ENCODE measurements around the gene AGO3. TPM values are rescaled to one million over a fixed set of nuclear protein-coding genes. Genes with fewer than 3 reads are reported as not detected.

Gene AGO3
- total RNA-seq, 1 experiment from 2014 or later = 8.1 TPM

Other genes starting within 250 kb of the AGO3 start
- 10.7 and 14.7 TPM in 2 replicates for gene C1orf216, start 212.2 kb upstream of the AGO3 start, total RNA-seq (2014; rRNA removed; shearing (Covaris generic))
- gene CLSPN, start 161.1 kb upstream of the AGO3 start, total RNA-seq (2014; rRNA removed; shearing (Covaris generic)) = 13.8 and 14.2 TPM in 2 replicates
- 0.64 and 1.4 TPM in 2 replicates for gene AGO4, start 123.1 kb upstream of the AGO3 start, total RNA-seq (2014; rRNA removed; shearing (Covaris generic))
- 5.8 and 5.9 TPM in 2 replicates for gene AGO1, start 47.9 kb upstream of the AGO3 start, total RNA-seq (2014; rRNA removed; shearing (Covaris generic))
- not detected in 2 replicates for gene TEKT2, start 153.0 kb downstream of the AGO3 start, total RNA-seq (2014; rRNA removed; shearing (Covaris generic))
- 40.8 and 50.8 TPM in 2 replicates for gene ADPRS, start 157.8 kb downstream of the AGO3 start, total RNA-seq (2014; rRNA removed; shearing (Covaris generic))
- gene COL8A2, start 194.1 kb downstream of the AGO3 start, total RNA-seq (2014; rRNA removed; shearing (Covaris generic)) = 0.08 and 0.88 TPM in 2 replicates
- gene TRAPPC3, start 218.4 kb downstream of the AGO3 start, total RNA-seq (2014; rRNA removed; shearing (Covaris generic)) = 105 and 110 TPM in 2 replicates
- 59.1 and 79.3 TPM in 2 replicates for gene MAP7D1, start 225.1 kb downstream of the AGO3 start, total RNA-seq (2014; rRNA removed; shearing (Covaris generic))